Mesenchymal stem cell (in vitro differentiated cells and primary cell): Measurements from ENCODE around the gene PUDP.

Experiments used
- DNase-seq: peaks from one replicate; pipeline ENCODE4 v3.0.0-alpha.2; 2013
- H2AFZ ChIP-seq: one replicate; pipeline ENCODE4 v1.6.1; 2013; ENCODE audit warnings: low read depth, mild to moderate bottlenecking, control low read depth, inconsistent platforms, low read length, moderate library complexity
- H2AK5ac ChIP-seq: 2 replicates; pipeline ENCODE4 v1.6.1; 2013; ENCODE audit warnings: low read length, moderate library complexity, mild to moderate bottlenecking, inconsistent platforms; ENCODE audit not compliant: severe bottlenecking
- H2BK120ac ChIP-seq: one replicate; pipeline ENCODE4 v1.6.1; 2013; ENCODE audit warnings: low read depth, mild to moderate bottlenecking, inconsistent platforms, low read length, moderate library complexity
- H2BK12ac ChIP-seq, 2 experiments: one replicate each; pipeline ENCODE4 v1.6.1; 2013; ENCODE audit warnings: inconsistent platforms in 2 of 2, low read length in 2 of 2, mild to moderate bottlenecking in 2 of 2, moderate library complexity in 2 of 2, control low read depth in 1 of 2
- H2BK15ac ChIP-seq: one replicate; pipeline ENCODE4 v1.6.1; 2013; ENCODE audit warnings: mild to moderate bottlenecking, low read depth, inconsistent platforms; ENCODE audit not compliant: poor library complexity, severe bottlenecking
- H2BK5ac ChIP-seq: 2 replicates; pipeline ENCODE4 v1.6.1; 2013; ENCODE audit warnings: low read depth, mild to moderate bottlenecking, low read length, control low read depth, inconsistent platforms; ENCODE audit not compliant: poor library complexity, severe bottlenecking
- H3K14ac ChIP-seq, 2 experiments: one replicate each; pipeline ENCODE4 v1.6.1; 2013; ENCODE audit warnings: inconsistent platforms in 2 of 2, low read length in 2 of 2, control low read depth in 1 of 2, mild to moderate bottlenecking in 1 of 2, moderate library complexity in 1 of 2
- H3K18ac ChIP-seq, 2 experiments: one replicate each; pipeline ENCODE4 v1.6.1; 2013; ENCODE audit warnings: inconsistent platforms in 2 of 2, low read length in 2 of 2, control low read depth in 1 of 2, low read depth in 1 of 2, mild to moderate bottlenecking in 1 of 2
- H3K23ac ChIP-seq, 2 experiments: one replicate each; pipeline ENCODE4 v1.6.1; 2013; ENCODE audit warnings: inconsistent platforms in 2 of 2, low read length in 2 of 2, mild to moderate bottlenecking in 2 of 2, moderate library complexity in 2 of 2, control low read depth in 1 of 2
- H3K27ac ChIP-seq: 2 replicates; pipeline ENCODE4 v1.5.1; 2013; ENCODE audit warnings: mild to moderate bottlenecking, moderate library complexity, low read length, control low read depth, inconsistent platforms; ENCODE audit not compliant: poor library complexity, severe bottlenecking
- H3K27me3 ChIP-seq, 2 experiments: 2 replicates each; pipeline versions ENCODE4 v1.6.1 to v1.7.0; 2013; ENCODE audit warnings: low read length in 2 of 2, mild to moderate bottlenecking in 2 of 2, moderate library complexity in 2 of 2, control low read depth in 1 of 2, inconsistent platforms in 1 of 2; ENCODE audit not compliant: control insufficient read depth in 1 of 2, insufficient read depth in 1 of 2
- H3K36me3 ChIP-seq, 2 experiments: 2 replicates each; pipeline versions ENCODE4 v1.6.1 to v1.7.0; 2013; ENCODE audit warnings: low read length in 2 of 2, control low read depth in 1 of 2, inconsistent platforms in 1 of 2, low read depth in 1 of 2, mild to moderate bottlenecking in 1 of 2; ENCODE audit not compliant: insufficient read depth in 2 of 2, control insufficient read depth in 1 of 2
- H3K4ac ChIP-seq, 2 experiments: one replicate each; pipeline ENCODE4 v1.6.1; 2013; ENCODE audit warnings: inconsistent platforms in 2 of 2, low read length in 2 of 2, mild to moderate bottlenecking in 2 of 2, moderate library complexity in 2 of 2, control low read depth in 1 of 2, low read depth in 1 of 2
- H3K4me1 ChIP-seq: 2 replicates; pipeline ENCODE4 v1.6.1; 2013; ENCODE audit warnings: low read depth, low read length, control low read depth; ENCODE audit not compliant: control insufficient read depth, insufficient read depth
- H3K4me2 ChIP-seq: 2 replicates; pipeline ENCODE4 v1.6.1; 2013; ENCODE audit warnings: low read length, mild to moderate bottlenecking, inconsistent platforms; ENCODE audit not compliant: poor library complexity, severe bottlenecking
- H3K4me3 ChIP-seq, 2 experiments: 2 replicates each; pipeline versions ENCODE4 v1.5.1 to v1.7.0; 2013; ENCODE audit warnings: low read length in 2 of 2, mild to moderate bottlenecking in 2 of 2, control low read depth in 1 of 2, low read depth in 1 of 2; ENCODE audit not compliant: insufficient read depth in 1 of 2
- H3K79me1 ChIP-seq: replicated peaks from 2 replicates; pipeline ENCODE4 v1.6.1; 2013; ENCODE audit warnings: mild to moderate bottlenecking, control low read depth, low read length, inconsistent platforms; ENCODE audit not compliant: poor library complexity, severe bottlenecking
- H3K9ac ChIP-seq: 2 replicates; pipeline ENCODE4 v1.7.0; 2013; ENCODE audit warnings: mild to moderate bottlenecking, low read length, moderate library complexity
- H3K9me3 ChIP-seq: 2 replicates; pipeline ENCODE4 v1.7.0; 2013; ENCODE audit warnings: mild to moderate bottlenecking, low read length; ENCODE audit not compliant: control insufficient read depth
- H4K8ac ChIP-seq: one replicate; pipeline ENCODE4 v1.6.1; 2013; ENCODE audit warnings: inconsistent platforms, mild to moderate bottlenecking, low read length, moderate library complexity
- H4K91ac ChIP-seq: one replicate; pipeline ENCODE4 v1.6.1; 2013; ENCODE audit warnings: mild to moderate bottlenecking, low read length, inconsistent platforms
- WGBS: methylation state at CpG from one replicate; pipeline ENCODE4 v1.1.7; 2013; ENCODE audit warnings: mixed read lengths; 5-methylcytosine and 5-hydroxymethylcytosine counted together

Gene PUDP

GRCh38 chrX:7134981-7135380 is 13.0 kb downstream of the PUDP start:
- Histone ChIP-seq H3K4me2 (no peak overlapping the region), H3K9ac (no peak overlapping the region), H3K36me3 (peaks cover 0 to 4% of the 10 kb centered on the region in 2 experiments), H2BK5ac (no peak overlapping the region), H3K4me1 (peaks cover 11% of the 10 kb centered on the region), H2BK15ac (no peak overlapping the region), H3K18ac (no peak overlapping the region), H3K23ac (no peak overlapping the region), H3K27me3 (no peaks in the 10 kb centered on the region), H3K14ac (no peak overlapping the region), H2BK12ac (no peak overlapping the region), H4K8ac (peak overlapping the region; percentile 69), H4K91ac (no peak overlapping the region), H2AK5ac (no peak overlapping the region), H3K4ac (no peak overlapping the region), H2BK120ac (no peak overlapping the region), H2AFZ (no peak overlapping the region), H3K79me1 (peaks cover 7% of the 10 kb centered on the region), H3K9me3 (no peaks in the 10 kb centered on the region), H3K4me3 (no peak overlapping the region), H3K27ac (no peak overlapping the region)
- 100% methylated on average over 2 of the region's 2 CpGs for WGBS
- no peak for DNase-seq

GRCh38 chrX:7133050-7133440 is 14.9 kb downstream of the PUDP start:
- Histone ChIP-seq H3K79me1 (peaks cover 12% of the 10 kb centered on the region), H3K23ac (no peak overlapping the region), H3K9me3 (no peaks in the 10 kb centered on the region), H2AFZ (no peak overlapping the region), H3K4ac (peak overlapping the region in 1 of 2 experiments; percentile 61), H2AK5ac (no peak overlapping the region), H3K18ac (peak overlapping the region; percentile 52 to 62), H3K9ac (peak overlapping the region; percentile 26), H3K14ac (no peak overlapping the region), H3K4me1 (peaks cover 6% of the 10 kb centered on the region), H3K36me3 (peaks cover 0 to 4% of the 10 kb centered on the region in 2 experiments), H3K27ac (peak overlapping the region; percentile 38), H2BK120ac (no peak overlapping the region), H3K4me2 (no peak overlapping the region), H4K91ac (peak overlapping the region; percentile 39), H2BK12ac (peak overlapping the region in 1 of 2 experiments; percentile 54), H4K8ac (peak overlapping the region; percentile 49), H3K4me3 (no peak overlapping the region), H2BK15ac (no peak overlapping the region), H2BK5ac (no peak overlapping the region), H3K27me3 (no peaks in the 10 kb centered on the region)
- no peak for DNase-seq
- WGBS: 17% methylated on average over 8 of the region's 8 CpGs

GRCh38 chrX:7132335-7133049 is 15.5 kb downstream of the PUDP start:
- WGBS: 100% methylated on average over 2 of the region's 3 CpGs
- peak overlapping the region; percentile 38 for H3K27ac ChIP-seq

GRCh38 chrX:7131621-7132020 is 16.3 kb downstream of the PUDP start:
- H2BK15ac ChIP-seq: no peak overlapping the region
- H2BK12ac ChIP-seq: no peak overlapping the region
- H2BK5ac ChIP-seq: no peak overlapping the region
- H3K4ac ChIP-seq: no peak overlapping the region
- WGBS: 97% methylated on average over 9 of the region's 13 CpGs
- no peak overlapping the region for H4K91ac ChIP-seq
- no peak overlapping the region for H4K8ac ChIP-seq
- H3K23ac ChIP-seq: no peak overlapping the region
- H3K4me1 ChIP-seq: peaks cover 6% of the 10 kb centered on the region
- no peak overlapping the region for H3K4me3 ChIP-seq
- H2AK5ac ChIP-seq: no peak overlapping the region
- no peak overlapping the region for H3K27ac ChIP-seq
- no peak overlapping the region for H3K4me2 ChIP-seq
- H3K9me3 ChIP-seq: no peaks in the 10 kb centered on the region
- no peak overlapping the region for H3K9ac ChIP-seq
- H3K18ac ChIP-seq: no peak overlapping the region
- H2AFZ ChIP-seq: no peak overlapping the region
- H3K79me1 ChIP-seq: peaks cover 12% of the 10 kb centered on the region
- no peaks in the 10 kb centered on the region for H3K27me3 ChIP-seq
- DNase-seq: no peak
- peaks cover 0 to 4% of the 10 kb centered on the region in 2 experiments for H3K36me3 ChIP-seq
- H2BK120ac ChIP-seq: no peak overlapping the region
- no peak overlapping the region for H3K14ac ChIP-seq

More at GRCh38 chrX:7132335-7133049, 15.5 kb downstream of the PUDP start:
- peak; percentile 63 for DNase-seq
- peaks cover 12% of the 10 kb centered on the region for H3K79me1 ChIP-seq
- H4K8ac ChIP-seq: no peak overlapping the region
- H2BK5ac ChIP-seq: no peak overlapping the region
- H3K36me3 ChIP-seq: peaks cover 0 to 4% of the 10 kb centered on the region in 2 experiments
- H2AFZ ChIP-seq: no peak overlapping the region
- H3K27me3 ChIP-seq: no peaks in the 10 kb centered on the region
- no peak overlapping the region for H3K4ac ChIP-seq
- no peak overlapping the region for H3K23ac ChIP-seq
- no peak overlapping the region for H2BK120ac ChIP-seq
- H3K4me1 ChIP-seq: peaks cover 6% of the 10 kb centered on the region
- H2AK5ac ChIP-seq: no peak overlapping the region
- no peak overlapping the region for H3K4me2 ChIP-seq
- H2BK15ac ChIP-seq: no peak overlapping the region
- peak overlapping the region in 1 of 2 experiments; percentile 24 for H3K18ac ChIP-seq
- H4K91ac ChIP-seq: no peak overlapping the region
- no peak overlapping the region for H3K4me3 ChIP-seq
- peak overlapping the region; percentile 26 for H3K9ac ChIP-seq
- no peaks in the 10 kb centered on the region for H3K9me3 ChIP-seq
- no peak overlapping the region for H2BK12ac ChIP-seq
- H3K14ac ChIP-seq: no peak overlapping the region
